Testis (tissue), 2 donors: Measurements from ENCODE around the gene FOXP4.

Source experiments
- CTCF ChIP-seq, 3 experiments: fragments of 450-650 bp in 2 of 3; fragments of 200-600 bp in 1 of 3; sonication (generic) in 1 of 3; IDR thresholded peaks; one replicate each; pipeline ENCODE4 v1.5.1; 2016 to 2019; ENCODE audit warnings: antibody characterized with exemption in 3 of 3, mild to moderate bottlenecking in 2 of 3, moderate library complexity in 1 of 3
- POLR2A ChIP-seq: fragments of 450-650 bp; IDR thresholded peaks from one replicate; pipeline ENCODE4 v1.6.1; 2017; ENCODE audit warnings: antibody characterized with exemption, mild to moderate bottlenecking, moderate library complexity

DNA sequence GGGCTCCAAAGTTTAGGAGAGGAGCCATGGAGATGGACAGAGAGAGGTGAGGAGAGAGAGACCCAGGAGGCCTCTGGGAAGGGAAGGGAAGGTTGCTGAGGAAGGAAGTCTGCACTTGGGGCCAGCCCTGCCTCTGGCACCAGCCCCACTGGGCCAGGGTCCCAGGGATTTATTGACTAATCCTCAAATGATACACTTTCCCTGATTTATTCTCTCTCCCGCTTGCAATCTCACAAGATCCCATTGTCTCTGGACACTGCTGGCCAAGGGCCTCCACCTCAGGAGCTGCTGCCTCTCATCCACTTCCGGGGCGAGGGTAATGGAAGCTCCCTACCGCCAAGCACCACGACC is 43.6 kb upstream of the FOXP4 start:
- TF ChIP-seq CTCF (IDR thresholded peaks at IDR 0.05) (no peak), POLR2A (no peak)
